Myocyte (in vitro differentiated cells): ENCODE measurements around the gene AGBL1. TPM values are rescaled to one million over a fixed set of nuclear protein-coding genes. Genes with fewer than 3 reads are reported as not detected.

ENCODE experiments used
- DNase-seq: peaks from one replicate; pipeline ENCODE4 v3.0.0-alpha.2; 2012; ENCODE audit warnings: low read depth
- total RNA-seq: library from RNA; depleted of rRNA; stranded (reverse); fragments of >200 nt; gene quantifications from 2 replicates; pipeline ENCODE4 v1.2.3, GENCODE V29; 2014

Gene AGBL1
- total RNA-seq, 1 donor from 2014 or later: 3.3 TPM

GRCh38 chr15:86235667-86236066 lies 156.0 kb downstream of the AGBL1 start:
- no peak for DNase-seq

- no peak for DNase-seq
Observed at GRCh38 chr15:86236356-86237110, 156.9 kb downstream of the AGBL1 start.

GRCh38 chr15:86237111-86237500 lies 157.4 kb downstream of the AGBL1 start:
- DNase-seq: no peak

GRCh38 chr15:86247249-86247955 lies 167.7 kb downstream of the AGBL1 start:
- peak; percentile 28 for DNase-seq

GRCh38 chr15:86255247-86255646 lies 175.6 kb downstream of the AGBL1 start:
- DNase-seq: no peak

- no peak for DNase-seq
Observed at GRCh38 chr15:86256628-86257027, 177.0 kb downstream of the AGBL1 start.

- no peak for DNase-seq
Observed at GRCh38 chr15:86259589-86259988, 179.9 kb downstream of the AGBL1 start.

- no peak for DNase-seq
Observed at GRCh38 chr15:86263230-86263629, 183.6 kb downstream of the AGBL1 start.

- DNase-seq: no peak
Observed at GRCh38 chr15:86266896-86267484, 187.3 kb downstream of the AGBL1 start.

- no peak for DNase-seq
Observed at GRCh38 chr15:86267892-86268291, 188.2 kb downstream of the AGBL1 start.

GRCh38 chr15:86268558-86268957 lies 188.9 kb downstream of the AGBL1 start:
- no peak for DNase-seq

- no peak for DNase-seq
Observed at GRCh38 chr15:86273309-86273708, 193.6 kb downstream of the AGBL1 start.

GRCh38 chr15:86275361-86275760 lies 195.7 kb downstream of the AGBL1 start:
- DNase-seq: no peak

GRCh38 chr15:86278586-86278985 lies 198.9 kb downstream of the AGBL1 start:
- no peak for DNase-seq

- no peak for DNase-seq
Observed at GRCh38 chr15:86284635-86285034, 205.0 kb downstream of the AGBL1 start.

- DNase-seq: no peak
Observed at GRCh38 chr15:86295511-86295910, 215.8 kb downstream of the AGBL1 start.

- no peak for DNase-seq
Observed at GRCh38 chr15:86296769-86297168, 217.1 kb downstream of the AGBL1 start.

- DNase-seq: no peak
Observed at GRCh38 chr15:86300390-86301125, 220.9 kb downstream of the AGBL1 start.

GRCh38 chr15:86311568-86312280 lies 232.1 kb downstream of the AGBL1 start:
- DNase-seq: no peak

GRCh38 chr15:86312486-86312885 lies 232.8 kb downstream of the AGBL1 start:
- no peak for DNase-seq

- no peak for DNase-seq
Observed at GRCh38 chr15:86316216-86316615, 236.5 kb downstream of the AGBL1 start.
